ENCODE data around the gene ZNF804A. TPM values are rescaled to one million over a fixed set of nuclear protein-coding genes. Genes with fewer than 3 reads are reported as not detected.

Gene ZNF804A
- polyA plus RNA-seq, 3 donors, result 0.83 to 3.7 (median 1.8) TPM

- Histone ChIP-seq H3K4me2 (replicated peaks; ENCODE audit: extremely low read depth, low read length, poor library complexity, severe bottlenecking) (peak overlapping the region; percentile 55), H3K36me3 (replicated peaks in 1 of 2; ENCODE audit: control insufficient read depth in 1 of 2, insufficient read depth in 2 of 2, low read length in 2 of 2) (no peaks in the 10 kb centered on the region), H3K27me3 (ENCODE audit: control insufficient read depth in 2 of 2, insufficient read depth in 2 of 2, low read length in 2 of 2) (no peaks in the 10 kb centered on the region), H3K4me3 (replicated peaks in 1 of 3; ENCODE audit: low read depth in 2 of 3, low read length in 3 of 3) (peak overlapping the region in 1 of 3 experiments; percentile 39), H3K4me1 (ENCODE audit: control insufficient read depth in 1 of 2, insufficient read depth in 2 of 2, low read length in 2 of 2) (peaks cover 15 to 20% of the 10 kb centered on the region in 2 donors), H4K20me1 (ENCODE audit: insufficient read depth, low read length) (no peaks in the 10 kb centered on the region), H3K9ac (ENCODE audit: insufficient read depth, low read length, poor library complexity, severe bottlenecking) (no peak overlapping the region), H3K27ac (ENCODE audit: low read depth in 1 of 2, low read length in 2 of 2) (peak overlapping the region in 1 of 2 donors; percentile 62), H3K9me3 (replicated peaks in 1 of 2; ENCODE audit: control insufficient read depth in 1 of 2, insufficient read depth in 1 of 2, low read length in 2 of 2) (peaks cover 0 to 10% of the 10 kb centered on the region in 2 donors), H3K79me2 (ENCODE audit: insufficient read depth, low read length) (no peaks in the 10 kb centered on the region), H2AFZ (ENCODE audit: insufficient read depth, low read depth, low read length, poor library complexity, severe bottlenecking) (peak overlapping the region; percentile 41)
- peak overlapping the region; percentile 1 to 72 for H3K4me3 Mint-ChIP-seq
- intact Hi-C loops (cut with micrococcal nuclease), result loop anchor here (5.0 kb wide), 1 partner anchor 35 kb away; the partner anchor contains the start of gene ZNF804A (in 2 of the 2)
- TF ChIP-seq CTCF (IDR thresholded peaks at IDR 0.05), result no peak
- H3K27ac Mint-ChIP-seq, result peak overlapping the region; percentile 43 to 88 (median 82)
- WGBS (ENCODE audit: insufficient coverage), result no CpG with 5 or more reads among the region's 2 CpGs
- peaks cover 3 to 18% (median 6%) of the 10 kb centered on the region in 7 donors for H3K9me3 Mint-ChIP-seq
- peak; percentile 83 to 95 (median 91) for DNase-seq
- peaks cover 0 to 3% of the 10 kb centered on the region in 2 donors for H3K36me3 Mint-ChIP-seq
- no peaks in the 10 kb centered on the region for H3K27me3 Mint-ChIP-seq (ENCODE audit: low read depth in 3 of 3)
- peaks cover 15% of the 10 kb centered on the region for H3K4me1 Mint-ChIP-seq
Observed at GRCh38 chr2:184562532-184562931, 35.8 kb upstream of the ZNF804A start.

- H3K4me3 Mint-ChIP-seq, result no peak overlapping the region
- peaks cover 15% of the 10 kb centered on the region for H3K4me1 Mint-ChIP-seq
- H3K27me3 ChIP-seq (ENCODE audit: control insufficient read depth in 2 of 2, insufficient read depth in 2 of 2, low read length in 2 of 2), result no peaks in the 10 kb centered on the region
- TF ChIP-seq CTCF (IDR thresholded peaks at IDR 0.05), result no peak
- H2AFZ ChIP-seq (ENCODE audit: insufficient read depth, low read depth, low read length, poor library complexity, severe bottlenecking), result peak overlapping the region; percentile 11
- H3K27ac ChIP-seq (ENCODE audit: low read depth in 1 of 2, low read length in 2 of 2), result no peak overlapping the region
- intact Hi-C loops (cut with micrococcal nuclease), result loop anchor here (5.0 kb wide), 1 partner anchor 33 kb away; the partner anchor contains the start of gene ZNF804A (in 2 of the 2)
- no peak overlapping the region for H3K9ac ChIP-seq (ENCODE audit: insufficient read depth, low read length, poor library complexity, severe bottlenecking)
- H4K20me1 ChIP-seq (ENCODE audit: insufficient read depth, low read length), result no peaks in the 10 kb centered on the region
- peaks cover 0 to 10% of the 10 kb centered on the region in 2 donors for H3K9me3 ChIP-seq (replicated peaks in 1 of 2; ENCODE audit: control insufficient read depth in 1 of 2, insufficient read depth in 1 of 2, low read length in 2 of 2)
- no peaks in the 10 kb centered on the region for H3K79me2 ChIP-seq (ENCODE audit: insufficient read depth, low read length)
- no peaks in the 10 kb centered on the region for H3K36me3 ChIP-seq (replicated peaks in 1 of 2; ENCODE audit: control insufficient read depth in 1 of 2, insufficient read depth in 2 of 2, low read length in 2 of 2)
- no CpG with 5 or more reads among the region's 1 CpG for WGBS (ENCODE audit: insufficient coverage)
- no peak overlapping the region for H3K4me3 ChIP-seq (replicated peaks in 1 of 3; ENCODE audit: low read depth in 2 of 3, low read length in 3 of 3)
- DNase-seq, result no peak
- H3K4me1 ChIP-seq (ENCODE audit: control insufficient read depth in 1 of 2, insufficient read depth in 2 of 2, low read length in 2 of 2), result peaks cover 15 to 20% of the 10 kb centered on the region in 2 donors
- H3K4me2 ChIP-seq (replicated peaks; ENCODE audit: extremely low read depth, low read length, poor library complexity, severe bottlenecking), result no peak overlapping the region
- H3K27me3 Mint-ChIP-seq (ENCODE audit: low read depth in 3 of 3), result no peaks in the 10 kb centered on the region
- H3K9me3 Mint-ChIP-seq, result peaks cover 3 to 16% (median 9%) of the 10 kb centered on the region in 7 donors
- H3K36me3 Mint-ChIP-seq, result peaks cover 0 to 3% of the 10 kb centered on the region in 2 donors
- peak overlapping the region in 1 of 7 donors; percentile 52 for H3K27ac Mint-ChIP-seq
Observed at GRCh38 chr2:184564092-184564491, 34.2 kb upstream of the ZNF804A start.

Data from CD14-positive monocyte (primary cell).